Measurements from ENCODE around the gene MSANTD4.
"Not testable (repeated sequence)": the region's sequence is repeated elsewhere in the genome, so short reads cannot be mapped to it uniquely, and the experiment has no call there.

MSANTD4 gene

GRCh38 chr11:106061954-106062949 lies 40.2 kb upstream of the MSANTD4 start:
- TF ChIP-seq CTCF (IDR thresholded peaks at IDR 0.05; ENCODE audit: low read depth, low read length): no peak
- no peak for TF ChIP-seq EZH2phosphoT487 (IDR thresholded peaks at IDR 0.05; ENCODE audit: low read depth)
- Histone ChIP-seq H2AFZ (ENCODE audit: low read depth, low read length) (no peak overlapping the region), H3K27ac (ENCODE audit: low read length) (no peak overlapping the region), H3K27me3 (ENCODE audit: low read depth, low read length) (no peaks in the 10 kb centered on the region), H3K79me2 (ENCODE audit: low read length) (no peaks in the 10 kb centered on the region), H3K9me3 (ENCODE audit: insufficient read depth, low read length) (no peaks in the 10 kb centered on the region), H3K4me2 (ENCODE audit: low read length) (no peak overlapping the region), H4K20me1 (ENCODE audit: insufficient read depth, low read length) (no peaks in the 10 kb centered on the region), H3K9ac (ENCODE audit: low read length) (no peak overlapping the region), H3K4me3 (ENCODE audit: low read length) (no peak overlapping the region), H3K36me3 (replicated peaks; ENCODE audit: low read depth, low read length) (no peaks in the 10 kb centered on the region), H3K4me1 (ENCODE audit: low read length) (peaks cover 7% of the 10 kb centered on the region)

GRCh38 chr11:106061249-106061784 lies 39.3 kb upstream of the MSANTD4 start:
- H3K9me3 ChIP-seq (ENCODE audit: insufficient read depth, low read length): no peaks in the 10 kb centered on the region
- no peak overlapping the region for H3K4me2 ChIP-seq (ENCODE audit: low read length)
- no peaks in the 10 kb centered on the region for H3K27me3 ChIP-seq (ENCODE audit: low read depth, low read length)
- H4K20me1 ChIP-seq (ENCODE audit: insufficient read depth, low read length): no peaks in the 10 kb centered on the region
- no peaks in the 10 kb centered on the region for H3K36me3 ChIP-seq (replicated peaks; ENCODE audit: low read depth, low read length)
- no peak overlapping the region for H3K9ac ChIP-seq (ENCODE audit: low read length)
- H3K4me3 ChIP-seq (ENCODE audit: low read length): no peak overlapping the region
- TF ChIP-seq CTCF (IDR thresholded peaks at IDR 0.05; ENCODE audit: low read depth, low read length): no peak
- no peak for TF ChIP-seq EZH2phosphoT487 (IDR thresholded peaks at IDR 0.05; ENCODE audit: low read depth)
- H2AFZ ChIP-seq (ENCODE audit: low read depth, low read length): no peak overlapping the region
- H3K4me1 ChIP-seq (ENCODE audit: low read length): peaks cover 7% of the 10 kb centered on the region
- no peaks in the 10 kb centered on the region for H3K79me2 ChIP-seq (ENCODE audit: low read length)
- no peak overlapping the region for H3K27ac ChIP-seq (ENCODE audit: low read length)

GRCh38 chr11:106059617-106060016 lies 37.6 kb upstream of the MSANTD4 start:
- H4K20me1 ChIP-seq (ENCODE audit: insufficient read depth, low read length): no peaks in the 10 kb centered on the region
- H3K36me3 ChIP-seq (replicated peaks; ENCODE audit: low read depth, low read length): no peaks in the 10 kb centered on the region
- H3K9me3 ChIP-seq (ENCODE audit: insufficient read depth, low read length): no peaks in the 10 kb centered on the region
- no peak overlapping the region for H3K9ac ChIP-seq (ENCODE audit: low read length)
- H3K79me2 ChIP-seq (ENCODE audit: low read length): no peaks in the 10 kb centered on the region
- no peak overlapping the region for H3K4me2 ChIP-seq (ENCODE audit: low read length)
- no peak overlapping the region for H3K27ac ChIP-seq (ENCODE audit: low read length)
- no peaks in the 10 kb centered on the region for H3K27me3 ChIP-seq (ENCODE audit: low read depth, low read length)
- H3K4me3 ChIP-seq (ENCODE audit: low read length): no peak overlapping the region
- H3K4me1 ChIP-seq (ENCODE audit: low read length): peaks cover 7% of the 10 kb centered on the region
- TF ChIP-seq EZH2phosphoT487 (IDR thresholded peaks at IDR 0.05; ENCODE audit: low read depth) (no peak), CTCF (IDR thresholded peaks at IDR 0.05; ENCODE audit: low read depth, low read length) (no peak)
- no peak overlapping the region for H2AFZ ChIP-seq (ENCODE audit: low read depth, low read length)

GRCh38 chr11:106058377-106058776 lies 36.3 kb upstream of the MSANTD4 start:
- H3K4me3 ChIP-seq (ENCODE audit: low read length); H3K36me3 ChIP-seq (replicated peaks; ENCODE audit: low read depth, low read length); H3K4me1 ChIP-seq (ENCODE audit: low read length); H3K27ac ChIP-seq (ENCODE audit: low read length); H3K27me3 ChIP-seq (ENCODE audit: low read depth, low read length); H2AFZ ChIP-seq (ENCODE audit: low read depth, low read length); H3K9me3 ChIP-seq (ENCODE audit: insufficient read depth, low read length); H4K20me1 ChIP-seq (ENCODE audit: insufficient read depth, low read length); H3K9ac ChIP-seq (ENCODE audit: low read length); H3K79me2 ChIP-seq (ENCODE audit: low read length); H3K4me2 ChIP-seq (ENCODE audit: low read length): not testable (repeated sequence)
